ENCODE measurements around the gene GNG10. TPM values are rescaled to one million over a fixed set of nuclear protein-coding genes. Genes with fewer than 3 reads are reported as not detected.

Gene GNG10
- total RNA-seq, 6 donors from 2014 or later = 18.8 to 62.2 (median 39.6) TPM

DNA sequence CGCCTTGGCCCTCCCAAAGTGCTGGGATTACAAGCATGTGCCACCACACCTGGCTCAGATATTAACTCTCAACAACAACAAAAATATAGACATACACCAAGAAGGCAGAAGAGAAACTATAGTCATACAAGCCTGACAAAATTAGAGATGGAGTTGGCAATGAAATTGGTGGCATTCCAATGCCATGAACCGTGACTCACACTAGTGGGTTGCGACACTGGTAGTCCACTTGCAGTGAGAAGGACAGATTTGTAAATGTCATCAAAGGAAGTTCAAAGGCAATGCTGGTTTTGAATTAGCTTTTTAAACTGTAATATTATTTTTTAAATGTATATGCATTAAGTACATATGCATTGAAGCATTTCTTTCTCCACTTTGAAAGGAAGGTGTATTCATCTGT is 38.8 kb upstream of the GNG10 start:
- no peaks in the 10 kb centered on the region for H3K36me3 ChIP-seq
- 50 to 52% methylated on average over 3 of the region's 3 CpGs for WGBS, 2 donors
- ATAC-seq (ENCODE audit: low FRiP score in 2 of 2) (peak in 1 of 2 donors; percentile 64), DNase-seq (peak in 1 of 2 donors; percentile 78)
- H3K27ac ChIP-seq = peak overlapping the region in 1 of 4 donors; percentile 17
- H3K4me3 ChIP-seq = no peak overlapping the region
- no peaks in the 10 kb centered on the region for H3K27me3 ChIP-seq
- no peak for TF ChIP-seq EP300 (IDR thresholded peaks at IDR 0.05)
- peak; percentile 48 to 66 for TF ChIP-seq POLR2AphosphoS5 (IDR thresholded peaks at IDR 0.05)
- H3K4me1 ChIP-seq = peaks cover 0 to 5% (median 1%) of the 10 kb centered on the region in 4 donors
- H3K9me3 ChIP-seq = no peaks in the 10 kb centered on the region

DNA sequence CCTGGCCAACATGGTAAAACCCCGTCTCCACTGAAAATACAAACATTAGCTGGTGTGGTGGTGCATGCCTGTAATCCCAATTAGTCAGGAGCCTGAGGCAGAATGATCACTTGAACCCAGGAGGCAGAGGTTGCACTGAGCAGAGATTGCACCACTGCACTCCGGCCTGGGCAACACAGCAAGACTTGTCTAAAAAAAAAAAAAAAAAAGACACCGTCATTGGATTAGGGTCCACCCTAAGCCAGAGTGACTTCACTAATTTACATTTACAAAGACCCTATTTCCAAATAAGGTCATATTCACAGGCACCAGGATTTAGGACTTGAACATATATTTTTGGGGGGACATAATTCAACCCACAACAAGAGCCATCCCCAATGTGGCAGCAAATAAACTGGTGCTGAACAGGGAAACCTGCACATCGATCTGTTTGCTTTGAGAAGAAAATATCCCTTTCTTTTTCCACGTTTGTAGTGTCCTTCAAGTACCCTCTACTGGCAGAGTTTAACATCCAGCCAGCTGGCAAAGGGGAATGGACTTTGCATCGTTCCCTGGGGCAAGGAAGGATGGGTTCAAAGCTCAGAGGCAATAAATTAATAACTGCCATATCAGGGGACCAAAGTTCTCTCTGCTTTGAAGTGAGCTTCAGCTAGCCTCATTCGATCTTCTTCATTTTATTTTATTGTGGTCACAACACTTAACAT is 34.0 kb upstream of the GNG10 start:
- ATAC-seq (ENCODE audit: low FRiP score in 2 of 2) (no peak), DNase-seq (no peak)
- H3K9me3 ChIP-seq = no peaks in the 10 kb centered on the region
- H3K4me3 ChIP-seq = no peak overlapping the region
- TF ChIP-seq, protein P1, sequence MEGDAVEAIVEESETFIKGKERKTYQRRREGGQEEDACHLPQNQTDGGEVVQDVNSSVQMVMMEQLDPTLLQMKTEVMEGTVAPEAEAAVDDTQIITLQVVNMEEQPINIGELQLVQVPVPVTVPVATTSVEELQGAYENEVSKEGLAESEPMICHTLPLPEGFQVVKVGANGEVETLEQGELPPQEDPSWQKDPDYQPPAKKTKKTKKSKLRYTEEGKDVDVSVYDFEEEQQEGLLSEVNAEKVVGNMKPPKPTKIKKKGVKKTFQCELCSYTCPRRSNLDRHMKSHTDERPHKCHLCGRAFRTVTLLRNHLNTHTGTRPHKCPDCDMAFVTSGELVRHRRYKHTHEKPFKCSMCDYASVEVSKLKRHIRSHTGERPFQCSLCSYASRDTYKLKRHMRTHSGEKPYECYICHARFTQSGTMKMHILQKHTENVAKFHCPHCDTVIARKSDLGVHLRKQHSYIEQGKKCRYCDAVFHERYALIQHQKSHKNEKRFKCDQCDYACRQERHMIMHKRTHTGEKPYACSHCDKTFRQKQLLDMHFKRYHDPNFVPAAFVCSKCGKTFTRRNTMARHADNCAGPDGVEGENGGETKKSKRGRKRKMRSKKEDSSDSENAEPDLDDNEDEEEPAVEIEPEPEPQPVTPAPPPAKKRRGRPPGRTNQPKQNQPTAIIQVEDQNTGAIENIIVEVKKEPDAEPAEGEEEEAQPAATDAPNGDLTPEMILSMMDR (IDR thresholded peaks at IDR 0.05) = no peak
- H3K27ac ChIP-seq = no peak overlapping the region
- 53 to 69% methylated on average over 6 to 7 of the region's 7 CpGs for WGBS, 2 donors
- peaks cover 5 to 15% (median 12%) of the 10 kb centered on the region in 4 donors for H3K4me1 ChIP-seq
- H3K36me3 ChIP-seq = no peaks in the 10 kb centered on the region
- no peaks in the 10 kb centered on the region for H3K27me3 ChIP-seq

DNA sequence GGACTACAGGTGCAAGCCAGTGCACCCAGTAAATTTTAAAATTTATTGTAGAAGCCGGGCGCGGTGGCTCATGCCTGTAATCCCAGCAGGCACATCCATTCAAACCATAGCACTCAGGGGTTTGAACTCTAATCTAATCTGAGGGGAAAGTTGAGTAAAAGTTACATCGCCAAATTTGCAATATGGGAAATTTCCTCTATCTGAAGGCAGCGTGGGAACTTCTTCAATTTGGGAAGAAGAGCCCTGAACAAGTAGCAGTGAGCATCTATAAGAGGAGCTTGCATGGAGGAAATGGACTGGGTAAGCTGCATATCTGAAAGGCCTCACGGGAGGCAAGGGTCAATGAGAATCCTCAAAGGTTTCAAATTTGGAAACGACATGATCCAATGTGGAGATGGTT is 33.0 kb upstream of the GNG10 start:
- H3K4me1 ChIP-seq = peaks cover 5 to 25% (median 21%) of the 10 kb centered on the region in 4 donors
- H3K4me3 ChIP-seq = no peak overlapping the region
- no peak overlapping the region for H3K27ac ChIP-seq
- no peaks in the 10 kb centered on the region for H3K27me3 ChIP-seq
- 77 to 97% methylated on average over 7 of the region's 7 CpGs for WGBS, 2 donors
- no peaks in the 10 kb centered on the region for H3K36me3 ChIP-seq
- TF ChIP-seq, protein P1 (IDR thresholded peaks at IDR 0.05) = no peak
- TF ChIP-seq EP300 (IDR thresholded peaks at IDR 0.05) (no peak), POLR2AphosphoS5 (IDR thresholded peaks at IDR 0.05) (no peak), POLR2A (IDR thresholded peaks at IDR 0.05) (no peak)
- H3K9me3 ChIP-seq = no peaks in the 10 kb centered on the region
- ATAC-seq (ENCODE audit: low FRiP score in 2 of 2) (no peak), DNase-seq (no peak)

DNA sequence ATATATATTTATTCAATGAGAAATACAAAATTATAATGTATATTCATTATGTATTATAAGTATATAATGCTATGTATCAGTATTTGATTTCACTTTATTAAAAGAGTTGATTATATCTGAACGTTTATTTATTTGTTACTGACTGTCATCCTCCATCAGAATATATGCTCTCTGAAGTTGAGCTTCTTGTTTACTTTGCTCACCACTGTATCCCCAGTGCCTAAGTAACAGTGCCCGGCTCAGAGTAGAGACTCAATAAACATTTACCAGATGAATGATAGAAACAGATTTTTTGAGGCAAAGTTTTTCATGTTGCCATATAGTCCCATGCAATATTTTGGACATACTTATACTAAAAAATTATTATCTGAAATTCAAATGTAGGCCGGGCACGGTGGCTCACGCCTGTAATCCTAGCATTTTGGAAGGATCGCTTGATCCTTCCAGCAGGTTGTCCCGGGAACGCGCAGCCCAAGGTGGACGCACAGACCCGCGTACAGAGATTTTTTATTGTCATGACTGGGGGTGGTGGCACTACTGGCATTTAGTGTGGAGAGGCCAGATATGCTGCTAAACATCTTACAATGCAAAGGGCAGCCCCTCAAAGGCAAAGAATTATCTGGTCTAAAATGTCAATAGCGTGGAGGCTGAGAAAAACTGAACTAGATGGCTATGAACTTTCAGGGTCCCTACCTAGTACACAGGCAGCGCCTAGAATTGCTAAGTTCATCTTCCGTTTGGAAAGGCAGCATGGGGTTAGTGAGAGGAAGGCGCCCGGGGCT is 31.0 kb upstream of the GNG10 start:
- TF ChIP-seq, protein P1 (IDR thresholded peaks at IDR 0.05) = no peak
- TF ChIP-seq POLR2AphosphoS5 (IDR thresholded peaks at IDR 0.05) = no peak
- TF ChIP-seq POLR2A (IDR thresholded peaks at IDR 0.05) = no peak
- TF ChIP-seq EP300 (IDR thresholded peaks at IDR 0.05) = no peak
- H3K36me3 ChIP-seq = no peaks in the 10 kb centered on the region
- H3K4me3 ChIP-seq = peak overlapping the region; percentile 41 to 86 (median 77)
- WGBS, 2 donors = 10 to 17% methylated on average over 13 to 17 of the region's 17 CpGs
- H3K27ac ChIP-seq = peak overlapping the region; percentile 89 to 95 (median 91)
- DNase-seq (no peak), ATAC-seq (ENCODE audit: low FRiP score in 2 of 2) (peak; percentile 20 to 64)
- no peaks in the 10 kb centered on the region for H3K27me3 ChIP-seq
- no peaks in the 10 kb centered on the region for H3K9me3 ChIP-seq
- peaks cover 10 to 40% (median 28%) of the 10 kb centered on the region in 4 donors for H3K4me1 ChIP-seq

DNA sequence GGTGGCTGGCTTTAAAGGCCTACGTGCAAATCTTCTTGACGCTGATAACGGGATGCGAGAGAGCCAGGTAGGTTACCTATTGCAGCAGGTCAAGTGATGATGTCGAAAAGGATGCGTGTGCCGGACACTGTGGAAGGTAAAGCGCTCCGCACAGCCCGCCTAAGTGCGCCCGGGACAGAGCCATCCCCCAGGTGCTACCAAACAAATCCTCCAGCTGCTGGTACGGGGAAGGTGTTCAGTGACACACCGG is 30.5 kb upstream of the GNG10 start:
- no peaks in the 10 kb centered on the region for H3K9me3 ChIP-seq
- no peaks in the 10 kb centered on the region for H3K27me3 ChIP-seq
- DNase-seq (no peak), ATAC-seq (ENCODE audit: low FRiP score in 2 of 2) (no peak)
- H3K27ac ChIP-seq = peak overlapping the region; percentile 89 to 95 (median 91)
- H3K4me3 ChIP-seq = peak overlapping the region; percentile 41 to 86 (median 77)
- 0% methylated on average over 12 of the region's 14 CpGs; no CpG with 5 or more reads in 1 of the 2 donors for WGBS, 2 donors
- peaks cover 12 to 44% (median 28%) of the 10 kb centered on the region in 4 donors for H3K4me1 ChIP-seq
- TF ChIP-seq, protein P1 (IDR thresholded peaks at IDR 0.05) = no peak
- TF ChIP-seq POLR2AphosphoS5 (IDR thresholded peaks at IDR 0.05) (no peak), EP300 (IDR thresholded peaks at IDR 0.05) (no peak), POLR2A (IDR thresholded peaks at IDR 0.05) (no peak)
- no peaks in the 10 kb centered on the region for H3K36me3 ChIP-seq

All from upper lobe of left lung (tissue), 6 donors.